ENCODE results near the gene ITGBL1.

- TF ChIP-seq POLR2A (IDR thresholded peaks at IDR 0.05; ENCODE audit: low read length) (no peak), GATA1 (IDR thresholded peaks at IDR 0.05; ENCODE audit: low read depth, low read length) (no peak)
Observed at GRCh38 chr13:101654883-101655282, 202.4 kb downstream of the ITGBL1 start.

Measured in erythroblast (primary cell).